Measurements from ENCODE around the gene LRRN2. TPM values are rescaled to one million over a fixed set of nuclear protein-coding genes. Genes with fewer than 3 reads are reported as not detected.

The LRRN2 gene
- total RNA-seq, 2 donors from 2014 or later: 0.33 to 1.6 TPM

- H3K36me3 ChIP-seq (replicated peaks in 1 of 2; ENCODE audit: insufficient read depth in 1 of 2, low read depth in 2 of 2): no peaks in the 10 kb centered on the region
- WGBS, 2 donors: 58 to 73% methylated on average over 5 of the region's 5 CpGs
- DNase-seq: no peak
- H3K27me3 ChIP-seq: no peaks in the 10 kb centered on the region
- no peaks in the 10 kb centered on the region for H3K4me1 ChIP-seq
- intact Hi-C loops (cut with DNase I): no loop called here
- ATAC-seq: no peak
- no peak overlapping the region for H3K27ac ChIP-seq
- H3K4me3 ChIP-seq: no peak overlapping the region
- TF ChIP-seq, protein P1, sequence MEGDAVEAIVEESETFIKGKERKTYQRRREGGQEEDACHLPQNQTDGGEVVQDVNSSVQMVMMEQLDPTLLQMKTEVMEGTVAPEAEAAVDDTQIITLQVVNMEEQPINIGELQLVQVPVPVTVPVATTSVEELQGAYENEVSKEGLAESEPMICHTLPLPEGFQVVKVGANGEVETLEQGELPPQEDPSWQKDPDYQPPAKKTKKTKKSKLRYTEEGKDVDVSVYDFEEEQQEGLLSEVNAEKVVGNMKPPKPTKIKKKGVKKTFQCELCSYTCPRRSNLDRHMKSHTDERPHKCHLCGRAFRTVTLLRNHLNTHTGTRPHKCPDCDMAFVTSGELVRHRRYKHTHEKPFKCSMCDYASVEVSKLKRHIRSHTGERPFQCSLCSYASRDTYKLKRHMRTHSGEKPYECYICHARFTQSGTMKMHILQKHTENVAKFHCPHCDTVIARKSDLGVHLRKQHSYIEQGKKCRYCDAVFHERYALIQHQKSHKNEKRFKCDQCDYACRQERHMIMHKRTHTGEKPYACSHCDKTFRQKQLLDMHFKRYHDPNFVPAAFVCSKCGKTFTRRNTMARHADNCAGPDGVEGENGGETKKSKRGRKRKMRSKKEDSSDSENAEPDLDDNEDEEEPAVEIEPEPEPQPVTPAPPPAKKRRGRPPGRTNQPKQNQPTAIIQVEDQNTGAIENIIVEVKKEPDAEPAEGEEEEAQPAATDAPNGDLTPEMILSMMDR (IDR thresholded peaks at IDR 0.05): no peak
- TF ChIP-seq POLR2A (IDR thresholded peaks at IDR 0.05): no peak
- no peaks in the 10 kb centered on the region for H3K9me3 ChIP-seq
Measured at GRCh38 chr1:204705493-204705811, 19.9 kb upstream of the LRRN2 start.

DNA sequence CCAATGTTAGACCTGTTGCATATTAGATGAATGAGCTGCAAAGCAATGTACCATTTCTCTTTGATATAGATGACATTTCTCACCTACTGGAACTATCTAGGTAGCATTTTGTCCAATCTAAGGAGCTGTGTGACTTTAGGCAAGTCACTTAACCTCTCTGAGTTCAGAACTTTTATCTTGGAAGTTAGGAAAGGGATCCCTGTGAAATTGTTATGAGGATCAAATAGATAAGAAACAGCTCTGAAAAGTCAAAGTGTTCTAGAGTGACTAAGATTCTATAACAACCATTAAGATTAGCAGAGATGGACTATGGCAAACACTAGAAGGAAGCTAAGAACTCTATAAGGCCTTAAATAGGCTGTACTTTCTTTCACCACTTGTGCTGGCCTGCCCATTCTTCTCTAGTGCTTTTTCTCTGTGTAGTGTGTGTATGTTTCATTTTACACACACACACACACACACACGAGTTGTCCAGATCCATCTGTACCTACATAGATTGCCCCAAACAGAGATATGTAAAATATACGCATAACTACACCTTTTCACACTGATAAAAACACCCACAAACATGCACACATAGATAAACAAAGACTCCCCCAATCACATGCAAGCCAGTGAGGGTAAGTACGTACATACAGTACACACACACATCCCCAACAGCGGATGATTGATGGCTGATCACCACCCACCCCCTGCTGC lies 19.4 kb upstream of the LRRN2 start:
- H3K9me3 ChIP-seq: no peaks in the 10 kb centered on the region

DNA sequence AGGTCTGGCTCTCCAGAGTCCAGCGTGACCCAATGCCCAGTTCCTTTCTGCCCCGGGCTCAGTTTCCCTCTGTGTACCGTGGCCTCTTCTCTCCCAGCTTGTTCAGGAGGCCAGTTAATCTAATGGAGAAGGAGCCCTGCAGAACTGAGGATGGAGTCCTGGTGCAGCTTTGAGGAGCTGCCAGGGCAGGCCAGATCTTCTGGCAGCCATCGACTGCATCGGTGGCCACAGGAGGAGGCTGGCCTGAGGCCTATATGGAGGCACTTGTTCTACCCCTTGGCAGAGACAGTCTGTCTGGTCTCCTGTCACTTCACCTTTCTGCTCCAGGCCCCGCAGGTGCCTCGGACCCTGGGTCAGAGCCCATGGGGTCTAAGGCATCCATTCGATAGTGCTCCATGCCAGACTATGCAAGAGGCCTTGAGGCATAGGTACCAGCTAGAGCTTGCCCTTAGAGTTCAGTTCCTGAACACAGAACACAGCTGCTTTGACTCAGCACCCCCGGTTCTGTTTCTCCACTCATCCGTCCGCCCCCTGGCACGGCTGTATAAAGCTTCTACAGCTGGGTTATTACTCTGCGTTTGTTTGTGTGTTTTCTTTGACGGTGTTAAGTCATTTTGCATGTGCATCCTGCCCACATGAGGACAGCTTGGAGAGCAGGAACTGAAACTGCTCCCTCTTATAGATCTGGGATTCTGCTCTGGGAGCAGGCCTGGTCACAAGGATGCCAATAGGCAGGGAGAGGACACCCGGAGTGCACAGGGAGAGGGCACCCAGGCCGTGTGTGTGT lies 18.5 kb upstream of the LRRN2 start:
- no peaks in the 10 kb centered on the region for H3K36me3 ChIP-seq (replicated peaks in 1 of 2; ENCODE audit: insufficient read depth in 1 of 2, low read depth in 2 of 2)
- DNase-seq: no peak
- H3K27ac ChIP-seq: no peak overlapping the region
- H3K4me3 ChIP-seq: no peak overlapping the region
- H3K4me1 ChIP-seq: no peaks in the 10 kb centered on the region
- no peaks in the 10 kb centered on the region for H3K27me3 ChIP-seq
- ATAC-seq: no peak
- 70 to 74% methylated on average over 16 of the region's 16 CpGs for WGBS, 2 donors
- no peak for TF ChIP-seq POLR2A (IDR thresholded peaks at IDR 0.05)
- TF ChIP-seq, protein P1 (IDR thresholded peaks at IDR 0.05): no peak
- intact Hi-C loops (cut with DNase I): no loop called here
- H3K9me3 ChIP-seq: no peaks in the 10 kb centered on the region

More for the DNA sequence above, 19.4 kb upstream of the LRRN2 start:
- no peak for TF ChIP-seq POLR2A (IDR thresholded peaks at IDR 0.05)
- TF ChIP-seq, protein P1 (IDR thresholded peaks at IDR 0.05): no peak
- Histone ChIP-seq H3K27ac (no peak overlapping the region), H3K4me1 (no peaks in the 10 kb centered on the region), H3K36me3 (replicated peaks in 1 of 2; ENCODE audit: insufficient read depth in 1 of 2, low read depth in 2 of 2) (no peaks in the 10 kb centered on the region), H3K27me3 (no peaks in the 10 kb centered on the region), H3K4me3 (no peak overlapping the region)
- DNase-seq: no peak
- no peak for ATAC-seq
- intact Hi-C loops (cut with DNase I): no loop called here
- 75 to 83% methylated on average over 4 of the region's 4 CpGs for WGBS, 2 donors

DNA sequence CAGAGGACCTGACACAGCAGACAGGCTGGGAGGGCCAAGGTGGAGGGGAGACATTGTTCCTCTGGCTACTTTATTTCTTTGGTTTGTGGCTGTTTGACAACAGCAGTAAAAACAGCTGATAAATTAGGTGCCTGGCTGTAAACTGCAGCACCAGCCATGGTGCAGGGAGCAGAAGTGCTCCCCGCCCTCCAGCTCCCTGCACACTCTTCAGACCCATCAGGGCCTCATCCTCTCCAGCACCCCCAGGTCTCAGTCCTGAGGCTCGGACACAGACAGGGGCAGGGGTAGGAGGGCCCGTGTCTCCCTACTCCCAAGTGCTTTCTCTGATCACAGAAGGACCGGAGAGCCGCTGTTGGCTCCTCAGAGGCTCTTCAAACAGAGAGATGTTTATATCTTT lies 17.7 kb upstream of the LRRN2 start:
- no peaks in the 10 kb centered on the region for H3K4me1 ChIP-seq
- ATAC-seq (no peak), DNase-seq (no peak)
- H3K9me3 ChIP-seq: no peaks in the 10 kb centered on the region
- no peaks in the 10 kb centered on the region for H3K27me3 ChIP-seq
- TF ChIP-seq, protein P1 (IDR thresholded peaks at IDR 0.05): no peak
- no peak for TF ChIP-seq POLR2A (IDR thresholded peaks at IDR 0.05)
- no peaks in the 10 kb centered on the region for H3K36me3 ChIP-seq (replicated peaks in 1 of 2; ENCODE audit: insufficient read depth in 1 of 2, low read depth in 2 of 2)
- no peak overlapping the region for H3K4me3 ChIP-seq
- intact Hi-C loops (cut with DNase I): no loop called here
- 33 to 36% methylated on average over 5 of the region's 5 CpGs for WGBS, 2 donors
- no peak overlapping the region for H3K27ac ChIP-seq

Measured in body of pancreas (tissue), 4 donors.